Ovary (tissue), 3 donors: ENCODE data around the gene ADAMTS17.

Experiments used
- CTCF ChIP-seq, 3 donors: fragments of 450-650 bp in 2 of 3; fragments of 200-600 bp in 1 of 3; IDR thresholded peaks; one replicate each; pipeline versions ENCODE4 v1.5.1 to v1.8.0; 2016 to 2022; ENCODE audit warnings: antibody characterized with exemption in 3 of 3, mild to moderate bottlenecking in 1 of 3
- POLR2A ChIP-seq: fragments of 450-650 bp; IDR thresholded peaks from one replicate; pipeline ENCODE4 v1.6.1; 2017; ENCODE audit warnings: antibody characterized with exemption, mild to moderate bottlenecking, moderate library complexity
- donor health status: DM: no; HTN: no; CAD: no.

GRCh38 chr15:100328796-100329195 lies 13.0 kb downstream of the ADAMTS17 start:
- TF ChIP-seq POLR2A (no peak), CTCF (IDR thresholded peaks at IDR 0.05) (no peak)
